Mesodermal cell (in vitro differentiated cells): ENCODE measurements around the gene VPS54.

Experiments
- H3K27ac ChIP-seq: 2 replicates; pipeline ENCODE4 v1.7.0; 2013; ENCODE audit warnings: mild to moderate bottlenecking, low read depth, low read length, moderate library complexity; ENCODE audit not compliant: severe bottlenecking
- H3K36me3 ChIP-seq: 2 replicates; pipeline ENCODE4 v1.7.1; 2013; ENCODE audit warnings: mild to moderate bottlenecking, low read length, moderate library complexity; ENCODE audit not compliant: control insufficient read depth, insufficient read depth
- H3K4me1 ChIP-seq: one replicate; pipeline ENCODE4 v1.7.1; 2013; ENCODE audit warnings: mild to moderate bottlenecking, low read length; ENCODE audit not compliant: insufficient read depth, control insufficient read depth, poor library complexity, severe bottlenecking
- H3K4me3 ChIP-seq: 2 replicates; pipeline ENCODE4 v1.7.0; 2013; ENCODE audit warnings: low read length, control low read depth, mild to moderate bottlenecking; ENCODE audit not compliant: insufficient read depth, poor library complexity, severe bottlenecking; ENCODE audit errors: extremely low read depth
- H3K9me3 ChIP-seq: 2 replicates; pipeline ENCODE4 v1.7.1; 2013; ENCODE audit warnings: mild to moderate bottlenecking, low read length, moderate library complexity; ENCODE audit not compliant: control insufficient read depth
- WGBS, 2 experiments: methylation state at CpG; one replicate each; pipeline ENCODE4 v1.1.5; 2013; ENCODE audit warnings: missing lambda C conversion rate in 2 of 2; ENCODE audit not compliant: insufficient coverage in 2 of 2; 5-methylcytosine and 5-hydroxymethylcytosine counted together

The VPS54 gene

DNA sequence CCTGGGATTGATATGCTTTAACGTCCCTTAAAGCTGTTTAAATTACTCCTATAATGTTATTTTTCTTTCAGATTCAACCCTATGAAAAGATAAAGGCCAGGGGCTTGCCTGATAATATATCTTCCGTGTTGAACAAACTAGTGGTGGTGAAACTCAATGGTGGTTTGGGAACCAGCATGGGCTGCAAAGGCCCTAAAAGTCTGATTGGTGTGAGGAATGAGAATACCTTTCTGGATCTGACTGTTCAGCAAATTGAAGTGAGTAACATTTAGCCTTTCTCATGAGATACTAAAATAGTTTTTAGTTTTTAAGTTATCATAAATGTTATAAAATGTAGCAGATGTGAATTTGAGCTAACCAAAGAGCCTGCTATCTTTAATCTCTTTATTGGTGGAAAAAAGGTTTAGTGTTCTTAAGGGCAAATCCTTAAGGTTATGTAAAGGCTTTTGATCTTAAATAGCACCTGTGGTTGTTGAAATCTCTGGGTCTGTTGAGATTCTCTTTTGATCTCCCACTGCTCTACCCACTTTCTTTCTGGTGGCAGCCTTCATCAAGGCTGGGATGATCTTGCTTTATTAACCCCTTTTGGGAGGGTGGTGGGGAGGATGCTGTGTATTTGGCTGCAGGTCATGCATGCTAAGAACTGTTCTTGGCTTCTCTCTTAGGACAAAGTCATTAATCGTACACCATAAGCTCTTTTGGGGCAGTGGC lies 136.7 kb downstream of the VPS54 start:
- no peak overlapping the region for H3K4me3 ChIP-seq

GRCh38 chr2:63881205-63881604 lies 138.0 kb downstream of the VPS54 start:
- Histone ChIP-seq H3K4me3 (no peak overlapping the region), H3K4me1 (no peaks in the 10 kb centered on the region), H3K9me3 (no peaks in the 10 kb centered on the region), H3K36me3 (peaks cover 63% of the 10 kb centered on the region), H3K27ac (no peak overlapping the region)
- WGBS, 2 experiments = no CpG with 5 or more reads among the region's 2 CpGs

More for the DNA sequence above, 136.7 kb downstream of the VPS54 start:
- Histone ChIP-seq H3K27ac (no peak overlapping the region), H3K36me3 (peaks cover 65% of the 10 kb centered on the region), H3K9me3 (no peaks in the 10 kb centered on the region), H3K4me1 (no peaks in the 10 kb centered on the region)
- 83 to 88% methylated on average over 1 to 2 of the region's 3 CpGs for WGBS, 2 experiments

GRCh38 chr2:63880625-63881024 lies 138.6 kb downstream of the VPS54 start:
- Histone ChIP-seq H3K9me3 (no peaks in the 10 kb centered on the region), H3K36me3 (peaks cover 64% of the 10 kb centered on the region), H3K4me3 (no peak overlapping the region), H3K4me1 (no peaks in the 10 kb centered on the region), H3K27ac (no peak overlapping the region)
- 32% methylated on average over 4 of the region's 4 CpGs; no CpG with 5 or more reads in 1 of the 2 experiments for WGBS, 2 experiments

DNA sequence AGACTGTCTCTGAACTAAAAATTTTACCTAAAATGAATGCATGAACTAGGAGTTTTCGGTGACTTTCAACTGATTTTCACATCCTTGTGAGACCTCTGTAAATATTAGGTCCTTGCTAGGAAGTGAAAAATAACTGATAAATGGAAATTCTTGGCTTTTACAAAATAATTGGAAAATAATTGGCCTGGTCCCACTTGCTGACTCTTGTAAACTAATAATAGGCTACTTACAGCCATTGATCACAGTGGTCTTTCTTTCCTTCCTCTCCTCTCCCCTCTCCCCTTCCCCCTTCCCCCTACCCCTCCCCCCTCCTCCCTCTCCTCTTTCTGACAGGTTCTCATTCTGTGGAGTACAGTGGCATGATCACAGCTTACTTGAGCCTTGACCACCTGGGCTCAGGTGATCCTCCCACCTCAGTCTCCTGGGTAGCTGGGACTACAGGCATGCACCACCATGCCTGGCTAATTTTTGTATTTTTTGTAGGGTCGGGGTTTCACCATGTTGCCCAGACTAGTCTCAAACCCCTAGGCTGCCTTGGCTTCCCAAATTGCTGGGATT lies 139.3 kb downstream of the VPS54 start:
- Histone ChIP-seq H3K9me3 (no peaks in the 10 kb centered on the region), H3K4me1 (no peaks in the 10 kb centered on the region), H3K36me3 (peaks cover 64% of the 10 kb centered on the region), H3K4me3 (no peak overlapping the region), H3K27ac (no peak overlapping the region)
- 100% methylated on average over 1 of the region's 2 CpGs; no CpG with 5 or more reads in 1 of the 2 experiments for WGBS, 2 experiments

GRCh38 chr2:63878486-63878885 lies 140.7 kb downstream of the VPS54 start:
- Histone ChIP-seq H3K4me3 (no peak overlapping the region), H3K4me1 (no peaks in the 10 kb centered on the region)
- WGBS, 2 experiments = no CpG with 5 or more reads among the region's 1 CpG

GRCh38 chr2:63876311-63876710 lies 142.9 kb downstream of the VPS54 start:
- Histone ChIP-seq H3K27ac (no peak overlapping the region), H3K36me3 (peaks cover 66% of the 10 kb centered on the region), H3K4me3 (no peak overlapping the region), H3K4me1 (no peaks in the 10 kb centered on the region), H3K9me3 (peaks cover 19% of the 10 kb centered on the region)
- WGBS, 2 experiments = 100% methylated on average over 1 to 3 of the region's 5 CpGs

More at GRCh38 chr2:63878486-63878885, 140.7 kb downstream of the VPS54 start:
- Histone ChIP-seq H3K9me3 (peaks cover 10% of the 10 kb centered on the region), H3K36me3 (peaks cover 64% of the 10 kb centered on the region), H3K27ac (no peak overlapping the region)

DNA sequence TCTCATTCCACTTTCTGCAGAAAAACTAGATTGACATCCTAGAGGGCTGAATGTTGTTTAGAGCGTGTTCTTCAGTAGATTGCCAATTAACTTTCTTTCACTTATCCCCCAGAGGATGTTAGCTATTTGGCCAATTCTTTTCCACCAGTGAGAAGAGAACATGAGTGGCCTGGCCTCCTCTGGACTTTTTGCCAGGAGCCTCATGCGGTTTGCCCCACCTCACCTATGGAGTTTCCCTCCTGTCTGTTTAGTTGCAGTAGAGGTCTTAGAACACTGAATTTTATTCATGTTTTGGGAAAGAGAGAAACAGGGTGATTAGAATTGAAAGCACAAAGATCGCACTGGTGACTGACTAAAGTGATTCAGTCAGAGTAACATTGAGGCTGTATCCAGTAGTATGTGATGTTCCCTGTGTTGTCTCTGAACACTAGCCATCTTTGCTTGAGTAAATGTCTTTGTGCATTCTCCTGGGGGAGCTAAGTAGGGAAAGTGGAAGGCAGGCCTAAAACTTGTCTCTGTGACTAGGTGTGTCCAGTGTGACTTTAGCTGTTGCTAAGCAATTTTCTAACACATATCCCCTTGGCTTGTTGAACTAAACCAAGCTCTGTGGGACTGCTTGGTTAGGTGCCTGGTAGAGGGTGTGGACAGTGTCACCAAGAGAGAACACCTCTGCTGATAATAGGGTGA lies 143.5 kb downstream of the VPS54 start:
- 92 to 97% methylated on average over 2 of the region's 3 CpGs for WGBS, 2 experiments
- no peak overlapping the region for H3K27ac ChIP-seq
- peaks cover 19% of the 10 kb centered on the region for H3K9me3 ChIP-seq
- H3K4me3 ChIP-seq = no peak overlapping the region
- no peaks in the 10 kb centered on the region for H3K4me1 ChIP-seq
- H3K36me3 ChIP-seq = peaks cover 68% of the 10 kb centered on the region

DNA sequence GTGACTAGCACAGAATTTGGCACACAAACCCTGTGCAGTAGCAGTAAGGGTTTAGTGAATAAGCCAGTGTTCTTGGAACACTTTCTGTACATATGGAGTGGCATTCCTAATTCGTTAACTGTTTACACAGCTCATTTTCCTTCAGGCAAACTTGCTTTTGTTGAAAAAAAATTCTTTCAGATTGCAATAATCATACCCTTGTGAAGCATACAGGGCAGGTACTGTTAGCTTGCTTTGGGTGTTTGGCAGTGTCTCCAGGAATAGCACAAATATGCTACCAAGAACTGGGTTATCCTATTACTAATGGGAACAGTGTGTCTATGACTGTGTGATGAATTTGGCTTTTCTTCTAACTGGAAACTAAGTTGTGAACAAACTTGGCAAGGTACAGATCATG lies 144.1 kb downstream of the VPS54 start:
- H3K27ac ChIP-seq = no peak overlapping the region
- WGBS, 2 experiments = no CpG with 5 or more reads among the region's 1 CpG
- peaks cover 71% of the 10 kb centered on the region for H3K36me3 ChIP-seq
- no peaks in the 10 kb centered on the region for H3K4me1 ChIP-seq
- H3K4me3 ChIP-seq = no peak overlapping the region
- peaks cover 19% of the 10 kb centered on the region for H3K9me3 ChIP-seq

- H3K4me1 ChIP-seq = no peaks in the 10 kb centered on the region
- H3K4me3 ChIP-seq = no peak overlapping the region
- H3K36me3 ChIP-seq = peaks cover 71% of the 10 kb centered on the region
- no peak overlapping the region for H3K27ac ChIP-seq
- H3K9me3 ChIP-seq = peaks cover 19% of the 10 kb centered on the region
- WGBS, 2 experiments = 91 to 94% methylated on average over 2 to 4 of the region's 5 CpGs
Measured at GRCh38 chr2:63874204-63875130, 144.8 kb downstream of the VPS54 start.

- peaks cover 19% of the 10 kb centered on the region for H3K9me3 ChIP-seq
- peaks cover 76% of the 10 kb centered on the region for H3K36me3 ChIP-seq
- H3K4me1 ChIP-seq = no peaks in the 10 kb centered on the region
- 100% methylated on average over 1 of the region's 6 CpGs; no CpG with 5 or more reads in 1 of the 2 experiments for WGBS, 2 experiments
- H3K4me3 ChIP-seq = no peak overlapping the region
- H3K27ac ChIP-seq = no peak overlapping the region
Measured at GRCh38 chr2:63872571-63873328, 146.5 kb downstream of the VPS54 start.
